ENCODE measurements around the gene HOXB8. TPM values are rescaled to one million over a fixed set of nuclear protein-coding genes. Genes with fewer than 3 reads are reported as not detected.

The HOXB8 gene
- total RNA-seq, 4 donors from 2014 or later: 1.8 to 21.3 (median 8.9) TPM

GRCh38 chr17:48603959-48604769 is 10.9 kb downstream of the HOXB8 start:
- 10 to 21% methylated on average over 8 to 21 of the region's 21 CpGs for WGBS, 2 donors (ENCODE audit: low coverage in 1 of 2)
- H3K27ac ChIP-seq: peak overlapping the region; percentile 86 to 95 (median 90)
- peak; percentile 75 for DNase-seq
- intact Hi-C loops (cut with DNase I; ENCODE audit: low total_unique reads): no loop called here
- peaks cover 6 to 49% (median 39%) of the 10 kb centered on the region in 4 donors for H3K4me1 ChIP-seq
- peaks cover 17% of the 10 kb centered on the region for H3K27me3 ChIP-seq
- in situ Hi-C loops (cut with MboI; ENCODE audit: low pct_ligation_motif_present in 1 of 4, low pct_unique_long_range_greater_than_20kb in 1 of 4, low sequenced_read_pairs in 3 of 4): no loop called here
- peak overlapping the region; percentile 7 to 66 (median 41) for H3K4me3 ChIP-seq
- H3K36me3 ChIP-seq: no peaks in the 10 kb centered on the region
- no peak for TF ChIP-seq EP300 (IDR thresholded peaks at IDR 0.05; ENCODE audit: low read depth)
- no peak for TF ChIP-seq CTCF (IDR thresholded peaks at IDR 0.05)
- TF ChIP-seq POLR2A (IDR thresholded peaks at IDR 0.05): peak; percentile 69
- peak; percentile 5 to 77 (median 69) for TF ChIP-seq POLR2AphosphoS5 (IDR thresholded peaks at IDR 0.05)
- no peaks in the 10 kb centered on the region for H3K9me3 ChIP-seq

GRCh38 chr17:48601539-48602425 is 13.3 kb downstream of the HOXB8 start:
- DNase-seq: peak; percentile 77
- TF ChIP-seq EP300 (IDR thresholded peaks at IDR 0.05; ENCODE audit: low read depth): no peak
- TF ChIP-seq CTCF (IDR thresholded peaks at IDR 0.05): no peak
- TF ChIP-seq POLR2AphosphoS5 (IDR thresholded peaks at IDR 0.05): peak; percentile 20 to 46 (median 24)
- TF ChIP-seq POLR2A (IDR thresholded peaks at IDR 0.05): peak; percentile 29
- Histone ChIP-seq H3K4me1 (peaks cover 15 to 62% (median 55%) of the 10 kb centered on the region in 4 donors), H3K4me3 (peak overlapping the region in 3 of 4 donors; percentile 36 to 66 (median 46)), H3K36me3 (no peaks in the 10 kb centered on the region), H3K27ac (peak overlapping the region; percentile 86 to 95 (median 90)), H3K9me3 (no peaks in the 10 kb centered on the region), H3K27me3 (peaks cover 17% of the 10 kb centered on the region)
- intact Hi-C loops (cut with DNase I; ENCODE audit: low total_unique reads) (no loop called here), in situ Hi-C loops (cut with MboI; ENCODE audit: low pct_ligation_motif_present in 1 of 4, low pct_unique_long_range_greater_than_20kb in 1 of 4, low sequenced_read_pairs in 3 of 4) (no loop called here)
- WGBS, 2 donors (ENCODE audit: low coverage in 1 of 2): 24 to 30% methylated on average over 4 to 35 of the region's 35 CpGs

GRCh38 chr17:48601207-48601538 is 13.9 kb downstream of the HOXB8 start:
- DNase-seq: no peak
- H3K4me1 ChIP-seq: peaks cover 15 to 67% (median 57%) of the 10 kb centered on the region in 4 donors
- peak overlapping the region; percentile 86 to 95 (median 90) for H3K27ac ChIP-seq
- TF ChIP-seq POLR2AphosphoS5 (IDR thresholded peaks at IDR 0.05): no peak
- TF ChIP-seq EP300 (IDR thresholded peaks at IDR 0.05; ENCODE audit: low read depth): no peak
- no peak for TF ChIP-seq CTCF (IDR thresholded peaks at IDR 0.05)
- TF ChIP-seq POLR2A (IDR thresholded peaks at IDR 0.05): no peak
- 37% methylated on average over 4 of the region's 4 CpGs; no CpG with 5 or more reads in 1 of the 2 donors for WGBS, 2 donors (ENCODE audit: low coverage in 1 of 2)
- H3K4me3 ChIP-seq: peak overlapping the region in 2 of 4 donors; percentile 46 to 66
- H3K27me3 ChIP-seq: peaks cover 17% of the 10 kb centered on the region
- in situ Hi-C loops (cut with MboI; ENCODE audit: low pct_ligation_motif_present in 1 of 4, low pct_unique_long_range_greater_than_20kb in 1 of 4, low sequenced_read_pairs in 3 of 4): no loop called here
- intact Hi-C loops (cut with DNase I; ENCODE audit: low total_unique reads): no loop called here
- no peaks in the 10 kb centered on the region for H3K9me3 ChIP-seq
- no peaks in the 10 kb centered on the region for H3K36me3 ChIP-seq
